HUES48 (cell line): ENCODE measurements around the gene PSMD4.

ENCODE experiments used
- H3K27ac ChIP-seq: one replicate; pipeline ENCODE4 v1.7.0; 2013; ENCODE audit warnings: low read depth, low read length, inconsistent platforms
- H3K27me3 ChIP-seq: 2 replicates; pipeline ENCODE4 v1.6.1; 2013; ENCODE audit warnings: mild to moderate bottlenecking, low read length; ENCODE audit not compliant: control insufficient read depth, insufficient read depth
- H3K36me3 ChIP-seq: 2 replicates; pipeline ENCODE4 v1.6.1; 2013; ENCODE audit warnings: low read length; ENCODE audit not compliant: control insufficient read depth, insufficient read depth
- H3K4me1 ChIP-seq: 2 replicates; pipeline ENCODE4 v1.6.1; 2013; ENCODE audit warnings: mild to moderate bottlenecking, low read length; ENCODE audit not compliant: control insufficient read depth, insufficient read depth
- H3K4me3 ChIP-seq: 2 replicates; pipeline ENCODE4 v1.5.1; 2013; ENCODE audit warnings: mild to moderate bottlenecking, low read depth, low read length
- H3K9ac ChIP-seq: 2 replicates; pipeline ENCODE4 v1.6.1; 2013; ENCODE audit warnings: mild to moderate bottlenecking, low read depth, low read length, moderate library complexity
- H3K9me3 ChIP-seq: 2 replicates; pipeline ENCODE4 v1.6.1; 2013; ENCODE audit warnings: low read length; ENCODE audit not compliant: control insufficient read depth, insufficient read depth

PSMD4 gene

GRCh38 chr1:151242442-151242841, 12.1 kb upstream of the PSMD4 start:
- H3K9me3 ChIP-seq, result no peaks in the 10 kb centered on the region
- H3K27ac ChIP-seq, result no peak overlapping the region
- peaks cover 98% of the 10 kb centered on the region for H3K36me3 ChIP-seq
- H3K4me1 ChIP-seq, result no peaks in the 10 kb centered on the region
- no peak overlapping the region for H3K9ac ChIP-seq
- H3K4me3 ChIP-seq, result no peak overlapping the region
- no peaks in the 10 kb centered on the region for H3K27me3 ChIP-seq

DNA sequence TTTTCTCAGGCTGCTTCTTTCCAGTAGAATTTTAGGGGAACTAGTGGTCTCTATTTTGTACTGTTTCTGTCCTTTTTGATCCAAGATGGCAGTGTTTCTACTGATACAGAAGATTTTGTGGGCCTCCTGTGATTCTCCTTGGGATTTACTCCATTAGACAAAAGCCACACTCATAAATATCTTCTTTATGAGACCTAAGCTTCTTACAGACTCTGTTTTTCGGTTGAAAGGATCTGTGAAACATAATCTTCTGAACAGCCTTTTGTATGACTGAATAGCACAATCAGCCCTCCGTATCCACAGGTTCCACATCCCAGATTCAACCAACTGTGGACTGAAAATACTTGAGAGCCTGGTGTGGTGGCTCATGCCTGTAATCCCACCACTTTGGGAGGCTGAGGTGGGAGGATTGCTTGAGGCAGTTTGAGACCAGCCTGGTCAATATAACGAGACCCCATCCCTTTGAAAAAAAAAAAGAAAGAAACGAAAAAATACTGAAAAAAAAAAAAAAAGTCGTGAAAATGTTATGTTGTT, 10.8 kb upstream of the PSMD4 start:
- no peak overlapping the region for H3K4me3 ChIP-seq
- no peak overlapping the region for H3K27ac ChIP-seq
- H3K9me3 ChIP-seq, result no peaks in the 10 kb centered on the region
- H3K36me3 ChIP-seq, result peaks cover 98% of the 10 kb centered on the region
- H3K4me1 ChIP-seq, result no peaks in the 10 kb centered on the region
- no peak overlapping the region for H3K9ac ChIP-seq
- no peaks in the 10 kb centered on the region for H3K27me3 ChIP-seq

- Histone ChIP-seq H3K4me1 (no peaks in the 10 kb centered on the region), H3K27ac (no peak overlapping the region), H3K36me3 (peaks cover 83% of the 10 kb centered on the region)
Measured at GRCh38 chr1:151246786-151247185, 7.7 kb upstream of the PSMD4 start.

DNA sequence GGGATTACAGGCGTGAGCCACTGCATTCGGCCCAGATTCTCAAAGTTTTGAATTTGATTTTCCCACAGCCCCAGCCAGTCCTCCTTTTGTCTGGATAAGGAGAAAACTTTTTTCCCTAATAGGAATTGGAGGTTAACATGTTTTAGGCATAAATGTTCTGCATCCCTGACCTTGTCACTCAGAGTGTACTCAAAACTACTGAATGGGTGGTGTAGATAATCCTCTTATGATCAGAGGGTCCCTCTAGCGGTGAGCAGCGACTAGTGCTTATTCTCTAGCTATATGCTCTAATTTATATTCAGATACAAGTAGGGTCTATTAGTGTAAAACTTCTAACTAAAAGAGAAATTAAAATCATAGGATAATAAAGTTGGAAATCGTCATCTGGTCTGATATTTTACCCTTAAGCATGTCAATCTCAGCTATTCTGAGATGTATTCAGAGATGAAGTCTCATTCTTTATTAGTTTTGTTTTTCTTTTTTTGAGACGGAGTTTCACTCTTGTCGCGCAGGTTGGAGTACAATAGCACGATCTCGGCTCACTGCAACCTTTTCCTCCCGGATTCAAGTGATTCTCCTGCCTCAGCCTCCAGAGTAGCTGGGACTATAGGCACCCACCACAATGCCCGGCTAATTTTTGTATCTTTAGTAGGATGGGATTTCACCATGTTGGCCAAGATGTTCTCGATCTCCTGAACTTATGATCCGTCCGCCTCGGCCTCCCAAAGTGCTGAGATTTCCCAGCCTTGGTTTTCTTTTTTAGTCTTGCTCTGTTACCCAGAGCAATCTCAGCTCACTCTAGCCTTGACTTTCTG, 2.7 kb upstream of the PSMD4 start:
- H3K27me3 ChIP-seq, result no peaks in the 10 kb centered on the region
- H3K9ac ChIP-seq, result no peak overlapping the region
- H3K9me3 ChIP-seq, result no peaks in the 10 kb centered on the region
- no peak overlapping the region for H3K4me3 ChIP-seq
- peaks cover 33% of the 10 kb centered on the region for H3K36me3 ChIP-seq
- H3K4me1 ChIP-seq, result no peaks in the 10 kb centered on the region; the same call in 1 of the 2 replicates
- no peak overlapping the region for H3K27ac ChIP-seq

More at GRCh38 chr1:151246786-151247185, 7.7 kb upstream of the PSMD4 start:
- Histone ChIP-seq H3K27me3 (no peaks in the 10 kb centered on the region), H3K9me3 (no peaks in the 10 kb centered on the region), H3K9ac (no peak overlapping the region), H3K4me3 (no peak overlapping the region)

GRCh38 chr1:151255381-151255780, 847 bp downstream of the PSMD4 start:
- peak overlapping the region; percentile 93 for H3K27ac ChIP-seq
- no peaks in the 10 kb centered on the region; the same call in 1 of the 2 replicates for H3K4me1 ChIP-seq
- H3K9me3 ChIP-seq, result no peaks in the 10 kb centered on the region
- peaks cover 7% of the 10 kb centered on the region; the same call in 1 of the 2 replicates for H3K36me3 ChIP-seq
- no peaks in the 10 kb centered on the region for H3K27me3 ChIP-seq
- peak overlapping the region; percentile 99 for H3K4me3 ChIP-seq
- peak overlapping the region; percentile 86 for H3K9ac ChIP-seq

DNA sequence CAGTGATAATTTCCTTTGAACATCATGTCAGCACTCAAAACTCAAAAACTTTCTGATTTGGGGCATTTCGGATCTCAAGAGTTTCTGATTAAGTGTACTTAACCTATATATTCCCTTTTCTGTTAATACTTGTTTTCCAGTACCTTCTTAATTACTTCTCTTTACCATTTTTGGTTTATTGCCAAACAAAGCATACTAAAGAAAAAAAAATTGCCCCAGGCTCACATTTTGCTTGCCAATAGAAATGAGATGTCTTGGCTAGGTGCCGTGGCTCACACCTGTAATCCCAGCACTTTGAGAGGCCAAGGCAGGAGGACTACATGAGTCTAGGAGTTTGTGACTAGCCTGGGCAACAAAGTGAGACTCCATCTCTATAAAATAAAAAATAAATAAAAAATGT, 4.8 kb downstream of the PSMD4 start:
- H3K27ac ChIP-seq, result no peak overlapping the region

GRCh38 chr1:151265446-151266236, 11.1 kb downstream of the PSMD4 start:
- H3K9me3 ChIP-seq, result no peaks in the 10 kb centered on the region
- H3K9ac ChIP-seq, result no peak overlapping the region
- no peaks in the 10 kb centered on the region for H3K4me1 ChIP-seq
- no peaks in the 10 kb centered on the region for H3K27me3 ChIP-seq
- no peak overlapping the region for H3K4me3 ChIP-seq
- H3K27ac ChIP-seq, result no peak overlapping the region
- H3K36me3 ChIP-seq, result peaks cover 75% of the 10 kb centered on the region

More for the DNA sequence above, 4.8 kb downstream of the PSMD4 start:
- Histone ChIP-seq H3K27me3 (no peaks in the 10 kb centered on the region), H3K4me1 (no peaks in the 10 kb centered on the region; the same call in 1 of the 2 replicates), H3K9ac (no peak overlapping the region), H3K9me3 (no peaks in the 10 kb centered on the region), H3K36me3 (peaks cover 31% of the 10 kb centered on the region), H3K4me3 (no peak overlapping the region)

DNA sequence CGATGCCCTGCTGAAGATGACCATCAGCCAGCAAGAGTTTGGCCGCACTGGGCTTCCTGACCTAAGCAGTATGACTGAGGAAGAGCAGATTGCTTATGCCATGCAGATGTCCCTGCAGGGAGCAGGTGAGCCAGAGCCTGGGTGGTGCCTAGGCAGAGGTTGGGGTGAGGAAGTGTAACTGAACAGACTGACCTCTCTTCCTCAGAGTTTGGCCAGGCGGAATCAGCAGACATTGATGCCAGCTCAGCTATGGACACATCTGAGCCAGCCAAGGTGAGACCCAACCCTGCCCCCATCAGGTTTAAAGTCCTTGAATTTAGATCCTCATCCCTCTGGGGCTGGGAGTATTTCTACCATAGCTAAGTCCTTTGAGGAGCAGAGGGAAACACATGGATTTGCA, 11.8 kb downstream of the PSMD4 start:
- Histone ChIP-seq H3K36me3 (peaks cover 78% of the 10 kb centered on the region), H3K27me3 (no peaks in the 10 kb centered on the region), H3K4me1 (no peaks in the 10 kb centered on the region), H3K27ac (no peak overlapping the region), H3K9me3 (no peaks in the 10 kb centered on the region), H3K9ac (no peak overlapping the region), H3K4me3 (no peak overlapping the region)

GRCh38 chr1:151266821-151267220, 12.3 kb downstream of the PSMD4 start:
- Histone ChIP-seq H3K36me3 (peaks cover 77% of the 10 kb centered on the region), H3K9ac (no peak overlapping the region), H3K4me1 (no peaks in the 10 kb centered on the region), H3K27ac (no peak overlapping the region), H3K4me3 (no peak overlapping the region), H3K9me3 (no peaks in the 10 kb centered on the region), H3K27me3 (no peaks in the 10 kb centered on the region)

- Histone ChIP-seq H3K9ac (no peak overlapping the region), H3K4me3 (no peak overlapping the region), H3K9me3 (no peaks in the 10 kb centered on the region), H3K36me3 (peaks cover 67% of the 10 kb centered on the region), H3K4me1 (no peaks in the 10 kb centered on the region), H3K27ac (no peak overlapping the region), H3K27me3 (no peaks in the 10 kb centered on the region)
Measured at GRCh38 chr1:151267760-151268159, 13.2 kb downstream of the PSMD4 start.
